NT2/D1 (cell line): ENCODE results near the gene MAP3K6.

Source experiments
- YY1 ChIP-seq: IDR thresholded peaks from 2 replicates; pipeline ENCODE4 v1.6.1; 2011; ENCODE audit not compliant: insufficient read length, insufficient read depth
- ZNF274 ChIP-seq: IDR thresholded peaks from 2 replicates; pipeline ENCODE4 v1.6.1; 2011; ENCODE audit warnings: mild to moderate bottlenecking, low read depth, low read length

DNA sequence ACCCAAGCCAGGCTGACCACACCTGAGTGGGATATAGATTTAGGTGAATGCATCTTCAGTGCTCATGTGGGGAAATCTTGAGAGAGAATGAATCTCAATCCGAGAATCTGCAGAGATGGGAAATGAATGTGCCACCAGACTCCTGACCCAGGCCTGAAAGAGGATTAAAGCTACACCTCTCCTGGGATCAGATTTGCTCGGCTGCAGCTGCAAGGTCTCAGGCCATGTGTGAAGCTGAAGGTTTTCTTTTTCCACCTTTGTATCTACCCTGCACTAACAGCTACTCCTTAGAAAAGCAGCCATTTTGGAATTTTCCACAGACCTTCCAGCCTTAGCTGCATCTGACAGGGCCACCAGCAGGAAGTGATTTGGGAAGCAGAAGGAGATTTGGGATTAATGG lies 43.9 kb upstream of the MAP3K6 start:
- TF ChIP-seq YY1 (no peak), ZNF274 (no peak)
